Urothelium cell line (cell line): Measurements from ENCODE around the gene STAMBP.

Experiments
- DNase-seq: peaks from one replicate; pipeline ENCODE4 v3.0.0; 2011; ENCODE audit warnings: low spot score, mixed read lengths
- FAIRE-seq: peaks from 2 replicates; lab custom pipeline; 2011; peaks lifted over from hg19 to GRCh38; lab: Jason Lieb, UNC

Gene STAMBP

DNA sequence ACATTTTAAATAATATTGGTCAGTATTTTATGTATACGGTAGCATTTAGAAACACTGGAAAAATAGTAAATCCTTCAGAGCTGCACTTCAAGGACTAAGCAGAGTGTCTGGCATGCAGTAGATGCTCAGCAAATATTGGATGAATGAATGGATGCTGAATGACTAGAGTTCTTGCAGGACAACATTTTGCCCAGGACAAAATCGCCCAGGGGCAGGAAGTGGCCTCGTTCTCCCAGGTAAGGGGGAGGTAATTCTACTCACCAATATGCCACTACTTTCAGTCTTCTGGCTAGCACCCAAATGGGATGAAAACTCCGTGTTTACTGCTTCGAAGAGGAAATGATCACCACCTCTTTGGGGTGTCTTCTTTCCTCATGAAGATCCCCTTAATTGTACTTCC lies 93.9 kb downstream of the STAMBP start:
- FAIRE-seq = no peak
- no peak for DNase-seq
